ENCODE results near the gene CELF4.

The CELF4 gene

DNA sequence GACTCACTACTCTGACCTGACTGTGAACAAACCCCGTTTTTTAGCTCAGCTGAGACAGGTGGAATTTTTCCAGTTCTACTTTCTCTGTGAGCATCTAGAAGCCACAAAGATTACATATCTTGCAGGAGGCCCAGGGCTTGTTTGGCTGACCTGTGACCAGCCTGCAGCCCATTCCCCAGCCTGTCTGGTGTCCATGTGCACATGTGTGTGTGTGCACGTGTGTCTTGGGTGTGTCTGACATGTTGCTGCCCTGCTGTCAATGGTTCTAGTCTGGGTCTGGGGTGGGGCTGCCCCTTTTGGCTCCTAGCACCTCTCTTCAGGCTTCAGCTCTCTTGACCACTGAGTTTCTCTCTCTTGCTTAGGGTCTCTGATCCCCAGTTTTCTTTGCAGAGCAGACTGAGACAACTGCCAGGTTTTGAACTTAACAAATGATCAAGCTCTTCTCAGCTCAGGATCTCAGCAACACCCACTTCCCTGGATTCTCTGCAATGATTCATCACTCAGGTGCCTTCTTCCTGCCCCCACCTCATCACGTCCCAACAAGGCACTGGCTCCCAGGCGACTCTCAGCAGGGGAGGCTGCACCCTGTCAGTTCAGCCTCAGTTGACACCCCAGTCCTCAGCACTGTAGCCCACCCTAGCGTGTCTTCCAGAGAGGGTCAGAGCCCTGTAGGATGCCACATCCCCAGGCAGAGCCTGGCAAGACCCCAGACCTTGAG is 130.3 kb downstream of the CELF4 start:
- no peak for DNase-seq

DNA sequence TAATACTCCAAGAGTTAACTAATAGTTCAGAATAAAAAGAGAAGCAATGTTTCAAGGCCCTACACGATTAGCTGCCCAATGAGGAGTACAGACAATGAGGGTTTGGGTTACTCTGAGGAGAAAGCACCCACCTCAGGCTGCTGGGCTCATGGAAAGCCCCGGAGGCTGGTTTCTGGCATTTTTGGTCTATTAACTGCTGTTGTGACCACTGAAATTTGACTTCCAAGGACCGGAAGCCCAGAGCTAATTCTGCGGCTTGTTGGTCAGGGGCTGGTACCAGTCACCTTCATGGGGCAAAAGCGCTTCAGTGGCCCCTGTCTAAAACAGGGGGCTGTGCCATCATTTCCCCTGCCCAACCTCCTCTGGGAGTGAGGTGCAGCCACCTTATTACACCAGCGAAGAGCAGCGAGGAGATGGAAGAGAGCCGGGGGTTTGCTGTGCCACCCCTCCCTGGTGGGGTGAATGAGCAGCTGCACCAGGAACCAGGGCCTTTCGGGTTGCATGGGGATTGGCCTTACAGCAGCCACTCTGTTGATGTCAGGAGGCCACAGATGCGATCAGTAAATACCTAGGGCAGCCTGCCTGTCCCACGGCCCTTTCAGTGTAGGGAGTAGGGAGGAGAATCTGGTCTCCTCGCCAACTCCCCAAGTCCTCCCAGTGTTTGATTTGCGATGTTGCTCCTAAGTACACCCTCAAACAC is 131.3 kb downstream of the CELF4 start:
- DNase-seq, result no peak

DNA sequence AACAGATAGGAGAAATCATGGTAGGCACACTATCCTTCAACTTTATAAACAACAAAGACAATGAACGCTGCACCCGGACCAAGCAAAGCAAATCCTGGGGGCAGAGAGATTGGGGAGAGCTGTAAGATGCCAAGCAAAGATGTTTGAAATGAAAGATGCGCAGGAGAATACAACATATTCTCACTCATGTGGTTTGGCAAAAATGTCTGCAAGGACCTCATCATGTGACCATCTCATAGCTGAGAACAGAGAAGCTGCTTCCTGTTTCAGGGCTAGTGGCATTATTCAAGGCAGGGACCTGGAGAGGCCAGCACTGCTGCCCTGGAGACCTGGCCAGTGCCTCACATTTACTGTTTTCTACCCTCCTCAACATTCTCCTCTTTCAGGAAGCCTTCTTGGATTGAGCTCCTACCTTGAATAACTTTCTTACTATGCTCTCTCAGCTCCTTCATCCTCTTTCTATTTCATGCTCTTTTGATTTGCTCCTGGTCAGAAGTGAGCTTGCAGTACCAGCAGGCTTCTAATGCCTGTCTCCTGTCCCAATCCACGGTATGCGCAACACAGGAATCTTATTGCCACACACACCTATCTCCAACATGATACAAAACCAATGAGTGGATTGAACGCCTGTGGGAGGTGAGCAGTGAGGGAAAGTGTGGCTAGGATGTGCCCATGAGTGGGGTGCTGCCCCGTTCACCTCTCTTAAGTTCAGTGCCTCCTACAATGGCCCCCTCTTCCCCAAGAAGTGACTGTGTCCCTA is 133.0 kb downstream of the CELF4 start:
- no peak for DNase-seq

DNA sequence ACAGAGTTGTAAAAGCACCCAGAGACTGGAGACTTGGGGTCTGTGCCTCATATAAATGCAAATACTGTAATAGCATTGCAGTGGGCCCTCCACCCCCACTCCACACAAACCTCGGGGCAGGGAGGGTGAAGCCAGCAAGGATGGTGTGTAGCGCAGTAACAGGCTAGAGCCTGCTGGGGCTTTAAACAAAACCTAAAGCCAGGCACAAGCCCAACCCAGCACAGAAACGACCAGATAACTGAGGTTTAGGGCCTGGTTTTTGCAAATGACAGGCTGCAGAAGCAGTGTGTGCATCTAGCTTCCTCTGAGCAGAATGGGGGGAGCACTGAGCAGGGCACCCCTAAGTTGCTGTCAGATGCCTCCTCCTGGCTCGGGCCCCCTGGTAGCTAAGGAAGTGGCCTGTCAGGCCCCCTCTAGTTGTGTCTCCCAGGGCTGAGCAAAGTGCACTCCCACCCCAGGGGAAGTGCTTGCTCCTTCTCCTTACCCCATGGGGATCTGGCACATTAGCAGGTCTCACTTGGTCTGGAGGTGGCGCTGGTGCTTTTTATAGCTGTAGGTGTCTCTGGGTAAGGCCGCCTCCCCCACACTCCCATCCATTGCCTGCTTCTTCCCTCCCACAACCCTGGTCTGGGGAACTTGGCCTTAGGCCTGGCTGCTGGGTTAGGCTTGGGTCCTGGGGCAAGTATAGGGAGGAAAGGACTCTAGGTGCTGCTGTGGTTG is 135.1 kb downstream of the CELF4 start:
- DNase-seq, result no peak

DNA sequence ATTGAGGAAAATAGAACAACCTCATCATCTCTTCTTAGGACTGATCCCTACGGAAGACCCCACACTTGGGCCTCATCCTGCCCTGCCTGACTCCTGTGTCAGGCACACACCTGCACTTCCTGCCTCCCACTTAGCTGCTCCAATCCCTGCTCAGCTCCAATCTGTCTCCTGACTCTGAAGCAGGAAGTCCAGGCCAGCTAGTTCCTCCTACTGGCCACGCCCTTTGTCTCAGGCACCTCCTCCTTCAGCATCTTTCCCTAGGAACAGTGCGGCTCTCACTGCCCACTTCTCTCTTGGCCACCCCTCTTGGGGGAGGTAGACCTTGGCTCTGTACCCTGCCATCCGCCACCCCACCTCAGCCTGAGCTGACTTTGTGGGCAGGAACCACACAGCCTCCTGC is 135.8 kb downstream of the CELF4 start:
- no peak for DNase-seq

DNA sequence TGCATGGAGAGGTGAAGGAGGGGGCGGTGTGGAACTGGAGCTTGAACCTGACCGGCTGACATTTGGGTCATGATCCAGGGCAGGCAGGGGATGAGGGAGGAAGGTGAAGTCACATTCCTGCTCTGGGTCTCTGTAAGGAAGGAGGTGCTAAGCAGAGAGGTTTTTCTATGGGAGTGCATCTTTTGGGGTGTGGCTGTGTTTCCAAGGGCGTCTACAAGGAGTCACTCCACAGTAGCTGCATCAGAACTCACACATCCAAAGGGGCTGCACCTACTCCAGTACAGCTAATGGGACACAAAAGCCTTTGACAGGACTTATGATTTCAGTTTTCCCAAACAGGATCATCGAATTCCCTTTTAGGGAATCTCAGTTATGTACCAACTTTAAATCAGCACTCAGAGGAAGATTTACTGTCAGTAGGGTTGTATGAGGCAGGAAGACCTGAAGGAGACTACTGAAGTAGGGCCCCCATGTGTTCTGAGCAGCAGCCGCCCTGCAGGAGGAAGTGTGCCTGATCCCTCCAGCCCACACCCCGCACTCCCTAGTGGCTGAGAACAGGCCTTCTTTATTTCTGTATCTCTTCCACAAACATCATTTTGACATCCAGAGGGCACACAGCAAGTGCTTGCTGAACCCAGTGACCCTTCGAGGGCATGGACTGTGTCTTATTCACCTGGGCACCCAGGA is 137.2 kb downstream of the CELF4 start:
- no peak for DNase-seq

DNA sequence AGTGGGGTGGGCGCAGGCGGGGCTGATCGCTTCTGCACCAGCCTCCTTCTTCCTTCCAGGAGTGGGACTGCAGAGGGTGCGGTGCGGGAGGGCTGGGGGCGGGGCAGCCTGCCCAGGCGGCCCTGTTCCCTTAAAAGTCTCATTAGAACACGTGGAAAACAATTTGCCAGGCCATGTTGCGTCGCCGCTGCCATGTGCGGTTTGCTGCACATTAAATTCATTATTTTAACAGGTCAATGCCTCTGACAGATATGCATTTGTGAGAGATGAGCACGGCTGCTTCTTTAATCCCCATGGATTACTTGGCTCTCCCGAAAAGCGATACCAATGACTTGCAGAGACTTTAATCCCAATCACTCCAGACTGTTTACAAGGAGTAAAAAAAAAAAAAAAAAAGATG is 139.0 kb downstream of the CELF4 start:
- no peak for DNase-seq

DNA sequence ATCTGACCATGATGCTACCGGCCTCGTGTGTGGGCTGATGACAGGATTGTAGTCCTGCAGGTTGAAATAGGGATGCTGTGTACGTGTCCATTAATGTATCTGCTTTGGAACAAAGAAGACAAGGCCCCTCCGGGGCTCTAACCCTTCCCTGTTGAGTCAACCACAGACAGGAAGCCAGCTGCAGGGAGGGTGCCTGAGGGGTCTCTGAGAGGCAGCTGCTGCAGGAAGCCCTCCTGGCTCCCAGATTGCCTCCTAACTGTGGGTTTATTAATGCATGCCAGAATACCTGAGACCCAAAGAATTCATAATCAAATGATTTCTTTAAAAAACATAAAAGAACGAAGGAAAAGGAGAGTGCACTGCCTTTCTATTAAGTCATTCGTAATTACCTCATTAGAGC is 140.4 kb downstream of the CELF4 start:
- no peak for DNase-seq

DNA sequence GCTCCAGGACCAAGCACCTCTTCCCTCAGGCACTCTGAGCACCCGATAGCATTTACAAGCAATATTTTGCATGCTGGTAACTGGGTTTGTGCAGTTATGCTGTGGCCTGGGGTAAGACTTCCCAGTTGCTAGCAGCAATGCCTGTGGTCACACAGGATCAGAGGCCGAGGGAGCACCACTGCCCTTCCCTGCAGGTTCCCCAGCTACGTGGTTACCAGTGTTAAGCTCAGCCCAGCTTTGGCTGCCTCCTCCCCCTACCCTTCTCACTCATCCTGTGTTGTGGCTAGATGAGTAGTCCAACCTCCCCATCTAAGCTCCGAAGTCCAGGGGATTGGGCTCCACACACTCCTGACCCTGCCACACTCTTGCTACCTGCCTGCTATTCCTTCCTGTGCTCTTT is 141.1 kb downstream of the CELF4 start:
- no peak for DNase-seq

DNA sequence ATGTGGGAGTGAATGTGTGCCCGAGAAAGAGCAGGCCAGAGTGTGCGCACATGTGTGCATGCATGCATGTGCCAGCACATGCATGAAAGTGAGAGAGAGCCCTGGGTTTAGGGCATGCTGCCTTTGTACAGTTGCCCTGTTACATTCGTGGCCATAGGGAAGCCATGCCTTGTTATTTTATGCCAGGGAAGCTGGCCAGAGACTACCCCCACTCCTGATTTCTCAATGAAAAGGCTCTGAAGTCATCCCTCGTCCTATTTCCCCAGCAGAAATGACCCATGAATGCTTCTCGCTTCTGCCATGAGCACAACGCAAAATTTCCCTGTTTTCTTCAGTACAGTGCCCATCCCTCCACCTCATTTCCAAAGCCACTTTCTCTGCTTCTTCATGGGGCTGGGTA is 143.0 kb downstream of the CELF4 start:
- no peak for DNase-seq

DNA sequence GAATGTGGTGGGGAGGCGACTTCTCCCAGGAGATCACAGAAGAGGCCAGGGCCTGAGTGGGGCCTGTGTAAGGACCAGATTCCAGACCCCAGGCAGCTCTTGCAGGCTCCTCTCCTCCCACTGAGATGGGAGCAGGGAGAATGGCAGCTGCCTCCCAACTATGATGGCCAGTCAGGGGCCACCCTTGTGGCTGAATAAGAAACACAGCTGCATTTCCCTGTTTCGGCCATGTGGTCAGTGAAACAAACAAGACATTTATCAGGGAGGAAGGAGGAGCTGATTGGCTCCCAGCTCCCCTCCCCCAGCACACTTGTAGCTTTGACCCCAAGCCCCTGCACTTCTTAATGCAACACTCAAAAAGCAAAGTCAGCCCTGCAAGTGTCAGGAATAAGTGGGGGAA is 143.5 kb downstream of the CELF4 start:
- no peak for DNase-seq

DNA sequence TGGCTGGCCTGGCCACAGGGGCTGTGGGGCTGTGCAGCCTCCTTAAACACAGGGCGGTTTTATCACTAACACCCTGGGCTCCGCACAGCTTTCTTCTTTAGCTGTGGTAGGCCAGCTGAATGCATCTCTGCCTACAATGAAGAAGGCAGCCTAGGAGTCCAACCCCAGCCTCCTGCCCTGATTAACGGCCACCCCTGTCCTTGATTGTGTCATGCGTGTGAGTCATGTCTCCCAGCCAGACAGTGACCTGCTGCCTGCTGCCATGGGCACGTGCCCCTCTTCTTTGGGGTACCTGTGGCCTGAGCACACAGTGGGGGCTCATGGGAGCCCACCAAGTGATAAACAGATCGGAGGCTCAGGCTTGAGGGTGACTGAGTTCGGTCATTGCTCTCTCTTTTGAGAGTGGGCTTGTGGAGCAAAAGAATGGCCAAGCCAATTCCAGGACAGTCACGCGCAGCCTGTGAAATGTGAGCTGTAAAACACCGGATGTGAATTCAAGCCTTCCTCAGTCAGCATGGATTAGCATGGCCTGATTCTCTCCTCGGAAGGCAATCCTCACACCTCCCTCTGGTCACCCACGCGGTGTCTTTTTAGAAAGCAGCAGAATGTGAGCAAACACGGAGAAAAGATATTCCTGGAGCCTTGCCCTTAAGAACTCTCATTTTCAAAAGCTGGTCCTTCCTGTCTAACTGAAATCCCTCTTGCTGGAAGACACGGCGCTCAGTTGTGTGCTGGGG is 144.1 kb downstream of the CELF4 start:
- DNase-seq, result no peak

DNA sequence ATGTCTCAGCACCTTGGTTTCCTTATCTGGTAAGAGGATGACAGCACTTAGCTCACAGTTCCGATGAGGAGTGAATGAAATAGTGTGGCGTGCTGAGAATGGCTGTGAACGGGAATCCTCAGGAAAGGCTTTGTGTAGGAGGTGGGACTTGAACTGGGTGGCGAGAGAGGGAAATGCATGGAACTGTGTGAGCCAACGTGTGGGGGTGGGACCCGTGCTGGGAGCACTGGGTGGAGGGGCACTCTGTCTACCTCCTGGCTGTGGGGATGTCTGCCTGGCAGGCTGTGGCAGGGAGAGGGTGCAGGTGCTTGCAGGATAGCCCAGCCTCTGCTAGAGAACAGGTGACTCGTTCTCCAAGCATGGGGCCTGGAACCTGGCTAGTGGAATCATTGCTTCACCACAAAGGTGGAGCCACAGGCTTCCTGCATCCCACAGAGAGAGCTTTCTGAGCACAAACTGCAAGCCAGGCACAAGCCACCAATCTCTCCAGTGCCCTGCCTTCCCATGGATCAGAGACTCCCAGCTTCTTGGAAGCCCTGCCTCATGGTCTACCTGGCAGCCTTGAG is 145.2 kb downstream of the CELF4 start:
- no peak for DNase-seq

DNA sequence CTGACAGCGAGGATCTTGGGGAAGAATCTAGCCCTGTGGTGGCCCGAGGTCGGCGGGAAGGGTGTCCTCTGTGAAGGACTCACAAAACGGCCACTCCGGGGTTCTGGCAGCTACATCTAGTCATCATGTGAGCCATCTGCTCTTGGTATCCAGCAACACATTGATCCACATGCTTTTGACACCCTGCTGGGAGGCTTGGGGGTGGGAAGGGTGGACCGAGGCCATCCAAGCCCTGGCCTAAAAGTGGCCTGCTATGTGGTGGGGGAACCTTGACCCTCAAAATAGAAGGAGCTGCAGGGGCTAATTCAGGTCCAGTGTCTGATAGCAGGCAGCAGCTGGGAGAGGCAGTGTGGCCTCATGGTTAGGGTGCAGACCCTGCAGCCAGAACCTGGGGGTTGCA is 145.7 kb downstream of the CELF4 start:
- DNase-seq, result no peak

DNA sequence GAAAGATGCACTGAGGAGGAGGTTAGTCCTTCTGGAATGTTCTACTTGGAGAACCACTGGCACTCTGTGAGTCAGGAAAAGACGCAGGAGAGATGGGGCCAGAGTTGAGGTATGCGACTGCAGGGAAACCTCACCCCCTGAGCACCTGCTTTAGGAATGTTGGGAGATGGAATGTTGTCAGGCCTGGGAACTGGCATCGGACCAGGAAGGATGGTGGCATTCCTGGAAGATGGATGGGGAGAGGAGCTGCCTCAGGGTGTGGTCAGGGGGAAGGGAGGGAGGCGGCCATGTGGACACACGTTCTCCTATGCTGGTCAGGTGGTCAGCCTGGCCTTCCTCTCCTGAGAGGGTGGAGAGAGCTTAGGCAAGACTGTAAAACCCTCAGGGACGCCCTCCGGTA is 146.3 kb downstream of the CELF4 start:
- no peak for DNase-seq

DNA sequence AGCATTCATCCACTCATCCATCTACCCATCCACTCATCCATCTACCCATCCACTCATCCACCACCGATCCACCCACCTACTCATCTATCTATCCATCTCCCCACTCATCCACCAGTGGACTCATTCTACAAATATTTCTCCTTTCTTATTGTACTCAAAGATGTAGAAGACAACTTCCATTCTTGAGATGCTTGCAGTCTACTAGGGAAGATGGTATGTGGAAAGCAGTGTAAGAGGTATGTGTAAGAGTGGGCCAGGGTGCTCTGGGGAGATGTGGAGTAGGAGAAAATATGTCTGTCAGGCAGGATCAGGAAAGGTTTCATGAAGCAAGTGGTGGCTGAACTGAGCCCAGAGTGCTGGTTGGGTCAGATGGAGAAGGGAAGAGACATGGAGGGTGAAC is 150.8 kb downstream of the CELF4 start:
- DNase-seq, result no peak

DNA sequence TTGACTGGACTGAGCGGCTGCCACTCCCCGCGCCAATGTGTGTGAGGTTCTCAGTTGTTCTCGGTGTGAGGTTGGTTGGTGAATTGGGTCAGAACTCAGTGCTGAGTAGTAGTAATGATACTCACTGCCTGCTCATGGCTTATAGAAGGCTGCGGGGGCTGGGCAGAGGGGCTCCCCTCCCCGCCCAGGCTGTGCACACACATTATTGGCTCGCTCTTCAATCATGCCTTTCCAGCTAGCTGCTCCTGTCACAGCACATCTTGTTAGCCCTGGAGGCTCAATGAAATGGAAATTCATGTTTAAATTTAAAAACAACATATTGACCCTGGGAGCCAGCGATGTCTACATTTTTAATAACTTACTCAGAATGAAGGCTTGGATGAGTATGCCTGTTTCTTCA is 152.8 kb downstream of the CELF4 start:
- DNase-seq, result no peak

DNA sequence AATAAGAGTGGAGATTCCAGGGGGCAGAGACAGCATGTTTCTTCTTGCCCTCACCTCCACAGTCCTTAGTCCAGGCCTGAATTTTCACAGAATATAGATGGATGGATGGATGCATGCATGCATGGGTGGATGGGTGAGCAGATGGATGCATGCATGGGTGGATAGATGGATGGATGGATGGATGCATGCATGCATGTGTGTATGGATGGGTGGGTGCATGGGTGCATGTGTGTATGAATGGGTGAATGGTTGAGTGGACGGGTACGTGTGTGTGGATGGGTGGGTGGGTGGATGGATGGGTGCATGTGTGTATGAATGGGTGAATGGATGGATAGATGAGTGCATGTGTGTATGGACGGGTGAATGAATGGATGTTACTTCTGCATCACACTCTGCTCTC is 153.3 kb downstream of the CELF4 start:
- no peak for DNase-seq

DNA sequence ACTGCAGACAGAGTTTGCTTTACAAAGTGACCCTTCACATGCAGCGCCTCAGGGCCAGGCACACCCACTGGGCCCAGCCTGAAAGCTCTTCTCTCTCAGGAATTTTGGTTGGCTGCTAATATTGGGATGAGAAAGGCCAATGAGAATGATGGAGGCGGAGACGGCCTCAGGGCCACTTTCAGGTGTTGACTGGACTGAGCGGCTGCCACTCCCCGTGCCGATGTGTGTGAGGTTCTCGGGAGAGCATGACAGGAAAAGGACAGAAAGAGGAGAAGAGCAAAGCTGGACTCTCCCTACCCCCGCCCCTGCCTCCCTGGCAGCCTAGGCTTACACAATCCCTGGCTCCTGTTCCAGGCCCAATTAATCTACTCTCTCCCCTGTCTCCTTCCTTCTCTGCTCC is 155.7 kb downstream of the CELF4 start:
- DNase-seq, result no peak

DNA sequence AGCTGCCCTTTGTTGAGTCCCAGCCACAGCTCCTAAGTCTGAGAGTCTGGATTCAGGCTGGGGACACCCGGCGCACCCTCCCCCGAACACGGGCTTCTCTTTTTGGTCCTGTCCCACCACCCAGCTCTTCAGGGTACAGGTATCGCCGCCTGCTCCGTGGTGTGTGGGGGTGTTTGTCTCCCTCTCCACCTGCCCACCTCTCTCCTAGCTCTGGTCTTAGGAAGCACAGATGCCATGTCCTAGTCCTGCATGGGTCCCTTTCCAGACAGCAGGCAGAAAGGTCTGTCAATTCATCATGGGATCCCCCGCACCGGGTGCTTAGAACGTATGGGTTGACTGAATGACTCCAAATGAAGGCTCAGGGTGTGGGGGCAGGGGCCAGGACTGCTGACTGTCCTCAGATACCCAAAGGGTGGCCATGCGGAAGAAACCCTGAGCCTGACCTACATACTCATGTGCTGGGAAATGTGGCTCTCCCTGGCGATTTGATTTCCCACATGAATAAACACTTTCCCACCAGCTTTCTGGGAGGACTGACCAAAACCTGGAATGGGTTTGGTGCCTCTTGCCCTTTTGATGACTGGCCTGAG is 156.8 kb downstream of the CELF4 start:
- no peak for DNase-seq

DNA sequence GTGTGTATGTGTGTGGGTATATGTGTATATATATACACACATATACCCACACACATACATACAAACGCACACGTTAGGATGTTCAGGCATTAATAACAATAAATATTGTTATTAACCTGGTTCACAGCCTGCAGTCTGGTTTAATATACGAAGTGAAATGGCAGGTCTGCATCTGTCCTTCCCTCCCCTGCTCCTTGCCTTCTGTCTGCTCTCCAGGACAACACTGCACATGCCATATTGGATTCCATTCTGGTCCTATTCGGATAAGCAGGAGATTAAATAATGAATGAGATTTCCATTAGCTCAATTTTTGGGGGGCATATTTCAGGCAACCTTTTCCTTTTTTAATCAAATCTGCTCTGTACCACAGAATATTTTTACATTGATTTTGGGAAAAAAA is 158.0 kb downstream of the CELF4 start:
- DNase-seq, result no peak

Data from cerebellar nuclear complex (tissue), 1 donor.